Ascending aorta (tissue), 2 donors: ENCODE results near the gene SYT8. TPM values are rescaled to one million over a fixed set of nuclear protein-coding genes. Genes with fewer than 3 reads are reported as not detected.

ENCODE experiments used
- DNase-seq, 2 donors: peaks; one replicate each; pipeline ENCODE4 v3.0.0-alpha.2; 2019; ENCODE audit warnings: low spot score in 2 of 2
- H3K27ac ChIP-seq, 2 donors: fragments of 200-600 bp; sonication (generic); one replicate each; pipeline ENCODE4 v1.5.1; 2016 to 2017; ENCODE audit warnings: mild to moderate bottlenecking in 1 of 2
- H3K27me3 ChIP-seq: fragments of 200-600 bp; sonication (generic); one replicate; pipeline ENCODE4 v1.5.1; 2017
- H3K36me3 ChIP-seq, 2 donors: fragments of 200-600 bp; sonication (generic); one replicate each; pipeline ENCODE4 v1.5.1; 2016
- H3K4me1 ChIP-seq, 2 donors: fragments of 200-600 bp; sonication (generic); one replicate each; pipeline ENCODE4 v1.5.1; 2016 to 2017; ENCODE audit warnings: mild to moderate bottlenecking in 1 of 2
- H3K4me3 ChIP-seq, 2 donors: fragments of 200-600 bp; sonication (generic); one replicate each; pipeline ENCODE4 v1.5.1; 2016 to 2017; ENCODE audit warnings: mild to moderate bottlenecking in 1 of 2
- H3K9me3 ChIP-seq, 2 donors: fragments of 200-600 bp; sonication (generic); one replicate each; pipeline ENCODE4 v1.5.1; 2016
- intact Hi-C: fragments of 100-400 bp; cut with DNase I; formaldehyde crosslinking; loops from one replicate; pipeline ENCODE4 v1.15.1; 2023
- total RNA-seq: library from RNA; depleted of rRNA; stranded (reverse); fragments of >200 nt; gene quantifications from one replicate; pipeline ENCODE4 v1.1.0, GENCODE V29; 2016
- TF ChIP-seq, protein P1 (sequence below), 3 experiments: fragments of 200-600 bp in 2 of 3; fragments of 450-650 bp in 1 of 3; sonication (generic) in 2 of 3; IDR thresholded peaks; one replicate each; pipeline ENCODE4 v1.5.1; 2016 to 2019; ENCODE audit warnings: antibody characterized with exemption in 3 of 3, mild to moderate bottlenecking in 1 of 3, moderate library complexity in 1 of 3

The SYT8 gene
- total RNA-seq, 1 donor from 2014 or later, result not detected

DNA sequence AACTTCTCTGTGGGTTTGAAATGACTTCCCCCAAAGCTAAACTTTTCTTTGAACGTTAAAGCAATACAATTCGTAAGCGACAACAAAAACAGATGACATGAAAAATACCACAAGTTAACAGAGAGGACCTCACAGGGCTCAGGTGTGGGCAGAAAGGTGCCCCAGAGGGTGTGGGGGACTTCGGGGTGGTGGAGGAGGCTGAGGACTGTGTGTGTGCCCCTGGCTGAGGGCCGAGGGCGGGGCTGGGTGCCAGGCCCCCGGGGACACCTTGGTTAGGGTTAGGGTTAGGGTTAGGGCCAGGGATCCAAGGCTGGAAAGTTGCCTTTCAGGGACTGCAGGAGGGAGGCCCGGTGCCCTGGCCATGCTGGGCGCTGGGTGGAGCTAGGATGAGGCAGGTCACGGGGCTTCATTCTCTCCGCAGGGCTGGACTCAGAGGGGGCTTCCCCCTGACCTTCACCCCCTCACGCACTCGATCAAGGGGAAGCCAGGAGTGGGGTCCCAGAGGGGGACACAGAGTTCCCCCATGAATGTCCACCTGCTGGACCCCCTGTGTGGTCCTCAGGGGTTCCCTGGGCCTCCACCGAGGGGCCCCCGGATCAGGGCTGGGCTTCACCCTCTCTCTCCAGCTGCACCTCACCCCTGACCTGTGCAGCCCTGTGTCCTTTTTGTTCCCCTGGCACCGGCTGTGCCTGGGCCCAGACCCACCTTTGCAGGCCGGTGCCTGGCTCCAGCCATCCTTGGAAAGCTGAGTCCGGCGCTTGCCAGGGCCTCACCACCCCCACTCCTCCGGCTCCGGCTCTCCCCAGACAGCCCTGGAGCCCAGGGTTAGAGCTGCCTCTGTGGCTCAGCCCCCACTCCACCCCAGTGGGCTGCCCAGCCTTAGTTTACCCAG, 11.0 kb downstream of the SYT8 start:
- intact Hi-C loops, result no loop called here
- DNase-seq, result no peak
- H3K36me3 ChIP-seq, result no peaks in the 10 kb centered on the region
- no peaks in the 10 kb centered on the region for H3K27me3 ChIP-seq
- H3K4me1 ChIP-seq, result no peaks in the 10 kb centered on the region
- no peak overlapping the region for H3K27ac ChIP-seq
- no peaks in the 10 kb centered on the region for H3K9me3 ChIP-seq
- no peak overlapping the region for H3K4me3 ChIP-seq
- TF ChIP-seq, protein P1, sequence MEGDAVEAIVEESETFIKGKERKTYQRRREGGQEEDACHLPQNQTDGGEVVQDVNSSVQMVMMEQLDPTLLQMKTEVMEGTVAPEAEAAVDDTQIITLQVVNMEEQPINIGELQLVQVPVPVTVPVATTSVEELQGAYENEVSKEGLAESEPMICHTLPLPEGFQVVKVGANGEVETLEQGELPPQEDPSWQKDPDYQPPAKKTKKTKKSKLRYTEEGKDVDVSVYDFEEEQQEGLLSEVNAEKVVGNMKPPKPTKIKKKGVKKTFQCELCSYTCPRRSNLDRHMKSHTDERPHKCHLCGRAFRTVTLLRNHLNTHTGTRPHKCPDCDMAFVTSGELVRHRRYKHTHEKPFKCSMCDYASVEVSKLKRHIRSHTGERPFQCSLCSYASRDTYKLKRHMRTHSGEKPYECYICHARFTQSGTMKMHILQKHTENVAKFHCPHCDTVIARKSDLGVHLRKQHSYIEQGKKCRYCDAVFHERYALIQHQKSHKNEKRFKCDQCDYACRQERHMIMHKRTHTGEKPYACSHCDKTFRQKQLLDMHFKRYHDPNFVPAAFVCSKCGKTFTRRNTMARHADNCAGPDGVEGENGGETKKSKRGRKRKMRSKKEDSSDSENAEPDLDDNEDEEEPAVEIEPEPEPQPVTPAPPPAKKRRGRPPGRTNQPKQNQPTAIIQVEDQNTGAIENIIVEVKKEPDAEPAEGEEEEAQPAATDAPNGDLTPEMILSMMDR (IDR thresholded peaks at IDR 0.05), result no peak

GRCh38 chr11:1846453-1846932, 11.7 kb downstream of the SYT8 start:
- Histone ChIP-seq H3K27me3 (no peaks in the 10 kb centered on the region), H3K36me3 (no peaks in the 10 kb centered on the region), H3K27ac (no peak overlapping the region), H3K4me3 (no peak overlapping the region), H3K4me1 (no peaks in the 10 kb centered on the region), H3K9me3 (no peaks in the 10 kb centered on the region)
- no peak for DNase-seq
- TF ChIP-seq, protein P1 (IDR thresholded peaks at IDR 0.05), result no peak
- intact Hi-C loops, result no loop called here

- Histone ChIP-seq H3K36me3 (no peaks in the 10 kb centered on the region), H3K9me3 (no peaks in the 10 kb centered on the region), H3K27ac (no peak overlapping the region), H3K4me3 (no peak overlapping the region), H3K4me1 (no peaks in the 10 kb centered on the region), H3K27me3 (no peaks in the 10 kb centered on the region)
- no peak for DNase-seq
- TF ChIP-seq, protein P1 (IDR thresholded peaks at IDR 0.05), result no peak
- intact Hi-C loops, result no loop called here
These were observed 12.4 kb downstream of the SYT8 start for GRCh38 chr11:1847006-1847735.

GRCh38 chr11:1847926-1848639, 13.3 kb downstream of the SYT8 start:
- intact Hi-C loops, result no loop called here
- Histone ChIP-seq H3K9me3 (no peaks in the 10 kb centered on the region), H3K4me1 (no peaks in the 10 kb centered on the region), H3K27ac (no peak overlapping the region), H3K36me3 (no peaks in the 10 kb centered on the region), H3K27me3 (no peaks in the 10 kb centered on the region), H3K4me3 (no peak overlapping the region)
- no peak for DNase-seq
- TF ChIP-seq, protein P1 (IDR thresholded peaks at IDR 0.05), result no peak

GRCh38 chr11:1848640-1849430, 14.0 kb downstream of the SYT8 start:
- intact Hi-C loops, result no loop called here
- DNase-seq, result no peak
- Histone ChIP-seq H3K36me3 (no peaks in the 10 kb centered on the region), H3K4me1 (no peaks in the 10 kb centered on the region), H3K9me3 (no peaks in the 10 kb centered on the region), H3K27me3 (no peaks in the 10 kb centered on the region), H3K4me3 (no peak overlapping the region), H3K27ac (no peak overlapping the region)
- TF ChIP-seq, protein P1 (IDR thresholded peaks at IDR 0.05), result no peak
